Astrocyte (in vitro differentiated cells and primary cell): Measurements from ENCODE around the gene NR1H2.

Source experiments
- CTCF ChIP-seq: IDR thresholded peaks from 2 replicates; pipeline ENCODE4 v1.5.1; 2011; ENCODE audit warnings: low read depth, mild to moderate bottlenecking, inconsistent platforms, low read length, moderate library complexity; ENCODE audit not compliant: insufficient read depth
- EZH2 ChIP-seq: IDR thresholded peaks from 2 replicates; pipeline ENCODE4 v1.6.1; 2012; ENCODE audit warnings: mild to moderate bottlenecking, low read length, inconsistent platforms; ENCODE audit not compliant: insufficient read depth

GRCh38 chr19:50378169-50378862 is 2.1 kb downstream of the NR1H2 start:
- no peak for TF ChIP-seq CTCF
- TF ChIP-seq EZH2 = no peak
